Esophagus muscularis mucosa (tissue), 4 donors: Measurements from ENCODE around the gene ACTL7A. TPM values are rescaled to one million over a fixed set of nuclear protein-coding genes. Genes with fewer than 3 reads are reported as not detected.

Experiments
- DNase-seq: peaks from one replicate; pipeline ENCODE4 v3.0.0-alpha.2; 2017; ENCODE audit errors: extremely low spot score
- H3K27ac ChIP-seq, 4 donors: fragments of 200-600 bp; sonication (generic); replicated peaks in 1 of 4; 1 replicate in 3 of 4; 2 replicates in 1 of 4; pipeline ENCODE4 v1.5.1; 2016 to 2019; ENCODE audit warnings: mild to moderate bottlenecking in 1 of 4
- H3K27me3 ChIP-seq, 4 donors: fragments of 200-600 bp; sonication (generic); one replicate each; pipeline versions ENCODE4 v1.5.1 to v1.6.0; 2016 to 2019
- H3K36me3 ChIP-seq, 4 donors: fragments of 200-600 bp; sonication (generic); one replicate each; pipeline ENCODE4 v1.5.1; 2016 to 2019
- H3K4me1 ChIP-seq, 4 donors: fragments of 200-600 bp; sonication (generic); one replicate each; pipeline ENCODE4 v1.5.1; 2016 to 2019
- H3K4me3 ChIP-seq, 4 donors: fragments of 200-600 bp; sonication (generic); 1 replicate in 2 of 4; 2 replicates in 2 of 4; pipeline ENCODE4 v1.5.1; 2016 to 2019; ENCODE audit warnings: mild to moderate bottlenecking in 4 of 4, moderate library complexity in 1 of 4
- H3K9me3 ChIP-seq, 4 donors: fragments of 200-600 bp; sonication (generic); 1 replicate in 3 of 4; 2 replicates in 1 of 4; pipeline ENCODE4 v1.5.1; 2016 to 2019
- EP300 ChIP-seq: sonication (generic); formaldehyde crosslinking; IDR thresholded peaks from one replicate; pipeline ENCODE4 v1.6.1; 2017; ENCODE audit warnings: antibody characterized with exemption
- POLR2A ChIP-seq: fragments of 450-650 bp; IDR thresholded peaks from one replicate; pipeline ENCODE4 v1.6.1; 2017; ENCODE audit warnings: antibody characterized with exemption, moderate library complexity, mild to moderate bottlenecking, low read depth
- POLR2AphosphoS5 ChIP-seq, 2 donors: sonication (generic); formaldehyde crosslinking; IDR thresholded peaks; one replicate each; pipeline ENCODE4 v1.6.1; 2017; ENCODE audit warnings: antibody characterized with exemption in 2 of 2
- WGBS: methylation state at CpG from one replicate; pipeline ENCODE4 v1.1.5; 2018; 5-methylcytosine and 5-hydroxymethylcytosine counted together
- intact Hi-C: fragments of 100-400 bp; cut with DNase I; formaldehyde crosslinking; loops from one replicate; pipeline ENCODE4 v1.15.1; 2023
- total RNA-seq, 4 donors: library from RNA; depleted of rRNA; stranded (reverse); fragments of >200 nt; gene quantifications; one replicate each; pipeline versions ENCODE4 v1.1.0 to v1.2.1, GENCODE V29; 2016
- TF ChIP-seq, protein P1 (sequence below), 3 experiments: fragments of 200-600 bp in 2 of 3; fragments of 450-650 bp in 1 of 3; sonication (generic) in 2 of 3; IDR thresholded peaks; one replicate each; pipeline ENCODE4 v1.5.1; 2017 to 2019; ENCODE audit warnings: antibody characterized with exemption in 3 of 3, mild to moderate bottlenecking in 2 of 3, moderate library complexity in 1 of 3

The ACTL7A gene
- total RNA-seq, 4 donors from 2014 or later = not detected

DNA sequence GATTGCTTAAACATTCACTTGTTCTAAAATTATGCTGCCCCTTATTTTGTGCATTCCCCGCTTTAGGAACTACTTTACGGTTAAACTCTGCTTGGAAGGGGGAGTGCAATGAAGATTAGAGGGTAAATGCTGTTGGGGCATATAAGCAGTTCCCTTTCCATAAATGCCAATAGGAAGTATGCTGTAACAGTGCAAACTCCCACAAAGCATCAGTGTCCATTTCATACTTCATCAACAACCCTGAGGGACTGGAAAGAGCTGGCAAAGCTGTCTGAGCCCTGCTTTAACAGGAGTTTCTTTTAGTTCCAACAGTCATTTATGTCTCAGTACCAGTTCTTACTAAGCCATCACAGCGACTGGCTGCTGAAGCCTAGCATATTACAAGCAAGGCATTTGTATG, 1.8 kb downstream of the ACTL7A start:
- Histone ChIP-seq H3K4me1 (peaks cover 0 to 5% (median 0%) of the 10 kb centered on the region in 4 donors), H3K27me3 (no peaks in the 10 kb centered on the region), H3K4me3 (no peak overlapping the region), H3K36me3 (peaks cover 0 to 16% (median 15%) of the 10 kb centered on the region in 4 donors), H3K9me3 (no peaks in the 10 kb centered on the region), H3K27ac (no peak overlapping the region)
- no peak for DNase-seq
- intact Hi-C loops = no loop called here
- 90% methylated on average over 3 of the region's 3 CpGs for WGBS
- TF ChIP-seq POLR2AphosphoS5 (IDR thresholded peaks at IDR 0.05) = no peak
- TF ChIP-seq, protein P1, sequence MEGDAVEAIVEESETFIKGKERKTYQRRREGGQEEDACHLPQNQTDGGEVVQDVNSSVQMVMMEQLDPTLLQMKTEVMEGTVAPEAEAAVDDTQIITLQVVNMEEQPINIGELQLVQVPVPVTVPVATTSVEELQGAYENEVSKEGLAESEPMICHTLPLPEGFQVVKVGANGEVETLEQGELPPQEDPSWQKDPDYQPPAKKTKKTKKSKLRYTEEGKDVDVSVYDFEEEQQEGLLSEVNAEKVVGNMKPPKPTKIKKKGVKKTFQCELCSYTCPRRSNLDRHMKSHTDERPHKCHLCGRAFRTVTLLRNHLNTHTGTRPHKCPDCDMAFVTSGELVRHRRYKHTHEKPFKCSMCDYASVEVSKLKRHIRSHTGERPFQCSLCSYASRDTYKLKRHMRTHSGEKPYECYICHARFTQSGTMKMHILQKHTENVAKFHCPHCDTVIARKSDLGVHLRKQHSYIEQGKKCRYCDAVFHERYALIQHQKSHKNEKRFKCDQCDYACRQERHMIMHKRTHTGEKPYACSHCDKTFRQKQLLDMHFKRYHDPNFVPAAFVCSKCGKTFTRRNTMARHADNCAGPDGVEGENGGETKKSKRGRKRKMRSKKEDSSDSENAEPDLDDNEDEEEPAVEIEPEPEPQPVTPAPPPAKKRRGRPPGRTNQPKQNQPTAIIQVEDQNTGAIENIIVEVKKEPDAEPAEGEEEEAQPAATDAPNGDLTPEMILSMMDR (IDR thresholded peaks at IDR 0.05) = no peak
- no peak for TF ChIP-seq EP300
- TF ChIP-seq POLR2A = no peak

DNA sequence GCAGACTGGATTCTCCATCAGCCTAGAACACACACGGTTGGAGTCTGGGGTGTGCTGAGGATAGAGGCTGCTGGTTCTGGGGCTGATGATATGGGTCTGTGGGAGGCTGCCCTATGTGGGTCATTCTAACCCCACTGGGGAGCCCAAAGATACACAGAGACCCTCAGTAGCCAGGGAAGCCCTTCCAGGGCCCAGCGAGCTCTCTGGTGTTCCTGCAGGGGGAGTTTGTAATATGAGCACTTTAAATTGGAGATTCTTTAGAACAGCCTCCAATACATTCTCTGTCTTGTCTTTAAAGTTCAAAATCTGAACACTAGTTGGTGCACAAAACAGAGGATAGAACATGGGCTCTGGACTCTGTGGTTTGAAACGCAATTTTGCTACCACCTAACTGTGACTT, 2.4 kb downstream of the ACTL7A start:
- intact Hi-C loops = no loop called here
- H3K9me3 ChIP-seq = no peaks in the 10 kb centered on the region
- no peak overlapping the region for H3K27ac ChIP-seq
- peaks cover 0 to 5% (median 0%) of the 10 kb centered on the region in 4 donors for H3K4me1 ChIP-seq
- no peak for TF ChIP-seq POLR2AphosphoS5 (IDR thresholded peaks at IDR 0.05)
- TF ChIP-seq POLR2A = no peak
- TF ChIP-seq EP300 = no peak
- TF ChIP-seq, protein P1 (IDR thresholded peaks at IDR 0.05) = no peak
- WGBS = 93% methylated on average over 2 of the region's 3 CpGs
- no peak for DNase-seq
- H3K27me3 ChIP-seq = no peaks in the 10 kb centered on the region
- H3K36me3 ChIP-seq = peaks cover 4 to 22% (median 20%) of the 10 kb centered on the region in 4 donors
- no peak overlapping the region for H3K4me3 ChIP-seq

- TF ChIP-seq EP300 (no peak), POLR2AphosphoS5 (IDR thresholded peaks at IDR 0.05) (no peak), POLR2A (no peak)
- TF ChIP-seq, protein P1 (IDR thresholded peaks at IDR 0.05) = no peak
- whole genome bisulfite sequencing = 89% methylated on average over 4 of the region's 4 CpGs
Measured at GRCh38 chr9:108865037-108865436, 3.0 kb downstream of the ACTL7A start.

GRCh38 chr9:108866001-108866420, 3.9 kb downstream of the ACTL7A start:
- 96% methylated on average over 2 of the region's 2 CpGs for WGBS
- Histone ChIP-seq H3K9me3 (no peaks in the 10 kb centered on the region), H3K36me3 (peaks cover 8 to 36% (median 32%) of the 10 kb centered on the region in 4 donors), H3K27me3 (no peaks in the 10 kb centered on the region), H3K4me1 (peaks cover 0 to 5% (median 0%) of the 10 kb centered on the region in 4 donors), H3K27ac (no peak overlapping the region), H3K4me3 (no peak overlapping the region)
- no peak for DNase-seq
- intact Hi-C loops = no loop called here
- TF ChIP-seq POLR2AphosphoS5 (IDR thresholded peaks at IDR 0.05) (no peak), POLR2A (no peak), EP300 (no peak)
- TF ChIP-seq, protein P1 (IDR thresholded peaks at IDR 0.05) = no peak

More at GRCh38 chr9:108865037-108865436, 3.0 kb downstream of the ACTL7A start:
- no peak for DNase-seq
- no peaks in the 10 kb centered on the region for H3K9me3 ChIP-seq
- no peak overlapping the region for H3K4me3 ChIP-seq
- no peaks in the 10 kb centered on the region for H3K27me3 ChIP-seq
- intact Hi-C loops = no loop called here
- H3K4me1 ChIP-seq = peaks cover 0 to 5% (median 0%) of the 10 kb centered on the region in 4 donors
- H3K27ac ChIP-seq = no peak overlapping the region
- H3K36me3 ChIP-seq = peaks cover 8 to 27% (median 26%) of the 10 kb centered on the region in 4 donors

DNA sequence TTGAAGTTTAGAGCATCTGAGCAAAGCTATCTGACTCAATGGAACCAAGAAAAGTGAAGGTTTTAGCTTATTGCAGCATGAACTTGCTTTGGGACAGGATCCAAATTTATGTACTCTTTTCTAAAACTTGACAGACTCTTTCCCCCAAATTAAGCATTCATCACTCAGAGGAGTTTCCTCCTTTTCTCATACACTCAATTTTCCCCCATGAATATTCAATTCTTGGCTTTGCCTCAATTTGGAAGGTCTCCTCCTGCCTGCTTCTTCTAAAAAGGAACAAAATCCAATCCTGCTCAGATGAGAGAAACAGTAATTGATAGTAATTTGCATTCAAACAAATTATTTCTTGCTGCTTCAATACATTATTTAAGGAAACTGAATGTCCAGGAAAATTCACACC, 5.0 kb downstream of the ACTL7A start:
- DNase-seq = no peak
- TF ChIP-seq EP300 (no peak), POLR2AphosphoS5 (IDR thresholded peaks at IDR 0.05) (no peak), POLR2A (no peak)
- TF ChIP-seq, protein P1 (IDR thresholded peaks at IDR 0.05) = no peak
- no peaks in the 10 kb centered on the region for H3K9me3 ChIP-seq
- peaks cover 13 to 47% (median 43%) of the 10 kb centered on the region in 4 donors for H3K36me3 ChIP-seq
- H3K27ac ChIP-seq = no peak overlapping the region
- peaks cover 0 to 5% (median 0%) of the 10 kb centered on the region in 4 donors for H3K4me1 ChIP-seq
- H3K27me3 ChIP-seq = no peaks in the 10 kb centered on the region
- no peak overlapping the region for H3K4me3 ChIP-seq
- intact Hi-C loops = no loop called here
